Osteoblast (primary cell): ENCODE data around the gene FYCO1. TPM values are rescaled to one million over a fixed set of nuclear protein-coding genes. Genes with fewer than 3 reads are reported as not detected.

ENCODE experiments used
- DNase-seq: peaks from one replicate; pipeline ENCODE4 v3.0.0; 2011; ENCODE audit warnings: low spot score, mixed read lengths; ENCODE audit not compliant: insufficient read length; ENCODE audit errors: missing footprints
- H2AFZ ChIP-seq: 2 replicates; pipeline ENCODE4 v1.6.0; 2011; ENCODE audit warnings: mild to moderate bottlenecking, low read length
- H3K27ac ChIP-seq: 2 replicates; pipeline ENCODE4 v1.5.1; 2011; ENCODE audit warnings: mild to moderate bottlenecking, low read depth, low read length, moderate library complexity
- H3K27me3 ChIP-seq: 2 replicates; pipeline ENCODE4 v1.6.0; 2012; ENCODE audit warnings: mild to moderate bottlenecking, control low read depth, inconsistent platforms, low read length, moderate library complexity; ENCODE audit not compliant: insufficient read depth
- H3K36me3 ChIP-seq: 2 replicates; pipeline ENCODE4 v1.5.1; 2011; ENCODE audit warnings: mild to moderate bottlenecking, low read length, control low read depth, moderate library complexity; ENCODE audit not compliant: insufficient read depth
- H3K4me1 ChIP-seq: 2 replicates; pipeline ENCODE4 v1.5.1; 2011; ENCODE audit warnings: mild to moderate bottlenecking, low read length, control low read depth, moderate library complexity; ENCODE audit not compliant: insufficient read depth
- H3K4me2 ChIP-seq: 2 replicates; pipeline ENCODE4 v1.6.0; 2011; ENCODE audit warnings: mild to moderate bottlenecking, low read length; ENCODE audit not compliant: insufficient read depth
- H3K4me3 ChIP-seq: fragments of 200-600 bp; sonication (generic); 3 replicates; pipeline ENCODE4 v1.5.1; 2012; ENCODE audit warnings: mild to moderate bottlenecking, low read length, inconsistent platforms; ENCODE audit not compliant: insufficient read depth
- H3K79me2 ChIP-seq: 2 replicates; pipeline ENCODE4 v1.6.0; 2012; ENCODE audit warnings: mild to moderate bottlenecking, low read length, control low read depth, inconsistent platforms; ENCODE audit not compliant: insufficient read depth
- H3K9me3 ChIP-seq: 2 replicates; pipeline ENCODE4 v1.5.1; 2011; ENCODE audit warnings: low read depth, low read length, control low read depth
- H4K20me1 ChIP-seq: 2 replicates; pipeline ENCODE4 v1.6.0; 2012; ENCODE audit warnings: mild to moderate bottlenecking, low read length, control low read depth; ENCODE audit not compliant: insufficient read depth
- total RNA-seq: library from RNA; depleted of rRNA; stranded (reverse); fragments of >200 nt; gene quantifications from 2 replicates; pipeline ENCODE4 v1.2.3, GENCODE V29; 2012
- TF ChIP-seq, protein P1 (sequence below): IDR thresholded peaks from 2 replicates; pipeline ENCODE4 v1.5.1; 2011; ENCODE audit warnings: mild to moderate bottlenecking, low read depth, low read length, moderate library complexity; ENCODE audit errors: extremely low read depth

The FYCO1 gene
- total RNA-seq, 1 donor, result 25.0 TPM

GRCh38 chr3:45987368-45988291 is 8.0 kb downstream of the FYCO1 start:
- H3K4me1 ChIP-seq, result peaks cover 64% of the 10 kb centered on the region
- peak overlapping the region; percentile 90 for H3K27ac ChIP-seq
- TF ChIP-seq, protein P1, sequence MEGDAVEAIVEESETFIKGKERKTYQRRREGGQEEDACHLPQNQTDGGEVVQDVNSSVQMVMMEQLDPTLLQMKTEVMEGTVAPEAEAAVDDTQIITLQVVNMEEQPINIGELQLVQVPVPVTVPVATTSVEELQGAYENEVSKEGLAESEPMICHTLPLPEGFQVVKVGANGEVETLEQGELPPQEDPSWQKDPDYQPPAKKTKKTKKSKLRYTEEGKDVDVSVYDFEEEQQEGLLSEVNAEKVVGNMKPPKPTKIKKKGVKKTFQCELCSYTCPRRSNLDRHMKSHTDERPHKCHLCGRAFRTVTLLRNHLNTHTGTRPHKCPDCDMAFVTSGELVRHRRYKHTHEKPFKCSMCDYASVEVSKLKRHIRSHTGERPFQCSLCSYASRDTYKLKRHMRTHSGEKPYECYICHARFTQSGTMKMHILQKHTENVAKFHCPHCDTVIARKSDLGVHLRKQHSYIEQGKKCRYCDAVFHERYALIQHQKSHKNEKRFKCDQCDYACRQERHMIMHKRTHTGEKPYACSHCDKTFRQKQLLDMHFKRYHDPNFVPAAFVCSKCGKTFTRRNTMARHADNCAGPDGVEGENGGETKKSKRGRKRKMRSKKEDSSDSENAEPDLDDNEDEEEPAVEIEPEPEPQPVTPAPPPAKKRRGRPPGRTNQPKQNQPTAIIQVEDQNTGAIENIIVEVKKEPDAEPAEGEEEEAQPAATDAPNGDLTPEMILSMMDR, result no peak
- peak overlapping the region; percentile 11 for H2AFZ ChIP-seq
- H3K4me2 ChIP-seq, result peak overlapping the region; percentile 9
- no peak overlapping the region for H3K4me3 ChIP-seq
- peaks cover 6% of the 10 kb centered on the region for H4K20me1 ChIP-seq
- no peaks in the 10 kb centered on the region for H3K27me3 ChIP-seq
- no peaks in the 10 kb centered on the region for H3K9me3 ChIP-seq
- peaks cover 12% of the 10 kb centered on the region for H3K36me3 ChIP-seq
- DNase-seq, result no peak
- peaks cover 52% of the 10 kb centered on the region for H3K79me2 ChIP-seq

- Histone ChIP-seq H3K27me3 (no peaks in the 10 kb centered on the region), H3K36me3 (peaks cover 16% of the 10 kb centered on the region), H3K9me3 (no peaks in the 10 kb centered on the region), H3K4me3 (peak overlapping the region; percentile 15), H3K4me1 (peaks cover 61% of the 10 kb centered on the region), H2AFZ (peak overlapping the region; percentile 64), H3K79me2 (peaks cover 43% of the 10 kb centered on the region), H4K20me1 (peaks cover 10% of the 10 kb centered on the region), H3K27ac (peak overlapping the region; percentile 90), H3K4me2 (peak overlapping the region; percentile 35)
- TF ChIP-seq, protein P1, result no peak
- peak; percentile 93 for DNase-seq
These were observed 9.2 kb downstream of the FYCO1 start for GRCh38 chr3:45986303-45986982.

- Histone ChIP-seq H2AFZ (peak overlapping the region; percentile 24), H3K36me3 (peaks cover 16% of the 10 kb centered on the region), H3K9me3 (no peaks in the 10 kb centered on the region), H3K27ac (peak overlapping the region; percentile 90), H4K20me1 (peaks cover 15% of the 10 kb centered on the region), H3K4me3 (no peak overlapping the region), H3K4me1 (peaks cover 68% of the 10 kb centered on the region), H3K79me2 (peaks cover 38% of the 10 kb centered on the region), H3K4me2 (peak overlapping the region; percentile 35), H3K27me3 (no peaks in the 10 kb centered on the region)
- TF ChIP-seq, protein P1, result no peak
- peak; percentile 66 for DNase-seq
These were observed 9.9 kb downstream of the FYCO1 start for GRCh38 chr3:45985532-45986302.
